ACC112 (cell line): Measurements from ENCODE around the gene AATK.
"Not testable (repeated sequence)": the region's sequence is repeated elsewhere in the genome, so short reads cannot be mapped to it uniquely, and the experiment has no call there.

Source experiments
- H2AFZ ChIP-seq: fragments of 200-600 bp; sonication (generic); one replicate; pipeline ENCODE4 v1.6.0; 2017; ENCODE audit warnings: antibody characterized with exemption, low read length; ENCODE audit not compliant: unreplicated experiment
- H3K27ac ChIP-seq: fragments of 200-600 bp; sonication (generic); 2 replicates; pipeline ENCODE4 v1.5.1; 2014; ENCODE audit warnings: low read depth, mild to moderate bottlenecking, antibody characterized with exemption, low read length, moderate library complexity
- H3K27me3 ChIP-seq: fragments of 200-600 bp; sonication (generic); 2 replicates; pipeline ENCODE4 v1.6.1; 2014; ENCODE audit warnings: mild to moderate bottlenecking, antibody characterized with exemption, low read length, moderate library complexity, mixed read lengths; ENCODE audit not compliant: insufficient read depth
- H3K36me3 ChIP-seq: fragments of 200-600 bp; sonication (generic); 2 replicates; pipeline ENCODE4 v1.6.1; 2016; ENCODE audit warnings: mild to moderate bottlenecking, antibody characterized with exemption, low read length, moderate library complexity, mixed read lengths; ENCODE audit not compliant: insufficient read depth
- H3K4me1 ChIP-seq: fragments of 200-600 bp; sonication (generic); one replicate; pipeline ENCODE4 v1.6.1; 2016; ENCODE audit warnings: low read length, mixed read lengths; ENCODE audit not compliant: insufficient read depth, unreplicated experiment, control insufficient read depth
- H3K4me3 ChIP-seq: fragments of 200-600 bp; sonication (generic); 2 replicates; pipeline ENCODE4 v1.5.1; 2014; ENCODE audit warnings: mild to moderate bottlenecking, low read depth, low read length
- H3K79me2 ChIP-seq: fragments of 200-600 bp; sonication (generic); one replicate; pipeline ENCODE4 v1.6.0; 2016; ENCODE audit warnings: low read length; ENCODE audit not compliant: control insufficient read depth, unreplicated experiment, insufficient read depth

AATK gene

GRCh38 chr17:81084680-81085419 lies 81.2 kb downstream of the AATK start:
- no peak overlapping the region for H2AFZ ChIP-seq
- H3K27me3 ChIP-seq, result no peaks in the 10 kb centered on the region
- H3K27ac ChIP-seq, result no peak overlapping the region
- H3K36me3 ChIP-seq, result no peaks in the 10 kb centered on the region
- H3K4me1 ChIP-seq, result no peaks in the 10 kb centered on the region
- H3K79me2 ChIP-seq, result no peaks in the 10 kb centered on the region
- no peak overlapping the region for H3K4me3 ChIP-seq

- H3K36me3 ChIP-seq, result no peaks in the 10 kb centered on the region
- no peak overlapping the region for H3K27ac ChIP-seq
- no peak overlapping the region for H3K4me3 ChIP-seq
- no peaks in the 10 kb centered on the region for H3K4me1 ChIP-seq
- no peaks in the 10 kb centered on the region for H3K79me2 ChIP-seq
- no peak overlapping the region for H2AFZ ChIP-seq
- H3K27me3 ChIP-seq, result no peaks in the 10 kb centered on the region
Observed at GRCh38 chr17:81083125-81083765, 82.8 kb downstream of the AATK start.

- no peaks in the 10 kb centered on the region for H3K36me3 ChIP-seq
- H3K27ac ChIP-seq, result no peak overlapping the region
- no peak overlapping the region for H2AFZ ChIP-seq
- no peaks in the 10 kb centered on the region for H3K4me1 ChIP-seq
- no peak overlapping the region for H3K4me3 ChIP-seq
- no peaks in the 10 kb centered on the region for H3K79me2 ChIP-seq
- H3K27me3 ChIP-seq, result no peaks in the 10 kb centered on the region
Observed at GRCh38 chr17:81082177-81083073, 83.6 kb downstream of the AATK start.

- Histone ChIP-seq H3K79me2 (no peaks in the 10 kb centered on the region), H3K36me3 (no peaks in the 10 kb centered on the region), H3K27ac (no peak overlapping the region)
Observed at GRCh38 chr17:81081222-81082176, 84.5 kb downstream of the AATK start.

GRCh38 chr17:81080019-81080418 lies 86.0 kb downstream of the AATK start:
- Histone ChIP-seq H3K4me3 (no peak overlapping the region), H2AFZ (no peak overlapping the region), H3K79me2 (no peaks in the 10 kb centered on the region), H3K36me3 (no peaks in the 10 kb centered on the region), H3K27ac (no peak overlapping the region), H3K27me3 (no peaks in the 10 kb centered on the region), H3K4me1 (no peaks in the 10 kb centered on the region)

More at GRCh38 chr17:81081222-81082176, 84.5 kb downstream of the AATK start:
- no peak overlapping the region for H2AFZ ChIP-seq
- no peaks in the 10 kb centered on the region for H3K4me1 ChIP-seq
- no peak overlapping the region for H3K4me3 ChIP-seq
- H3K27me3 ChIP-seq, result no peaks in the 10 kb centered on the region

GRCh38 chr17:81078026-81078913 lies 87.8 kb downstream of the AATK start:
- not testable (repeated sequence) for H2AFZ ChIP-seq, H3K36me3 ChIP-seq, H3K4me3 ChIP-seq, H3K79me2 ChIP-seq, H3K27ac ChIP-seq, H3K4me1 ChIP-seq, H3K27me3 ChIP-seq

GRCh38 chr17:81076141-81076679 lies 89.8 kb downstream of the AATK start:
- Histone ChIP-seq H3K27ac (no peak overlapping the region), H3K36me3 (no peaks in the 10 kb centered on the region), H3K27me3 (no peaks in the 10 kb centered on the region), H3K4me3 (no peak overlapping the region), H2AFZ (no peak overlapping the region), H3K4me1 (no peaks in the 10 kb centered on the region), H3K79me2 (no peaks in the 10 kb centered on the region)

GRCh38 chr17:81075307-81075706 lies 90.7 kb downstream of the AATK start:
- H2AFZ ChIP-seq, result no peak overlapping the region
- H3K79me2 ChIP-seq, result no peaks in the 10 kb centered on the region
- no peaks in the 10 kb centered on the region for H3K36me3 ChIP-seq
- no peaks in the 10 kb centered on the region for H3K27me3 ChIP-seq
- H3K4me3 ChIP-seq, result no peak overlapping the region
- H3K27ac ChIP-seq, result no peak overlapping the region
- no peaks in the 10 kb centered on the region for H3K4me1 ChIP-seq

- Histone ChIP-seq H3K27me3 (no peaks in the 10 kb centered on the region), H3K4me1 (no peaks in the 10 kb centered on the region), H3K27ac (no peak overlapping the region), H3K79me2 (no peaks in the 10 kb centered on the region), H2AFZ (no peak overlapping the region), H3K4me3 (no peak overlapping the region), H3K36me3 (no peaks in the 10 kb centered on the region)
Observed at GRCh38 chr17:81074875-81075274, 91.1 kb downstream of the AATK start.
